NT2/D1 (cell line): ENCODE data around the gene GPATCH2.

Experiments
- SUZ12 ChIP-seq: IDR thresholded peaks from 2 replicates; pipeline ENCODE4 v1.6.1; 2011; ENCODE audit not compliant: insufficient read length, insufficient read depth; ENCODE audit errors: extremely low read depth
- YY1 ChIP-seq: IDR thresholded peaks from 2 replicates; pipeline ENCODE4 v1.6.1; 2011; ENCODE audit not compliant: insufficient read length, insufficient read depth

- TF ChIP-seq YY1 (no peak), SUZ12 (no peak)
These were observed 177.1 kb downstream of the GPATCH2 start for GRCh38 chr1:217453816-217454215.
